LNCAP (cell line): ENCODE results near the gene TLE3.

ENCODE experiments used
- CTCF ChIP-seq: fragments of 450-650 bp; IDR thresholded peaks from 2 replicates; pipeline ENCODE4 v1.5.1; 2017; ENCODE audit warnings: mild to moderate bottlenecking

Gene TLE3

DNA sequence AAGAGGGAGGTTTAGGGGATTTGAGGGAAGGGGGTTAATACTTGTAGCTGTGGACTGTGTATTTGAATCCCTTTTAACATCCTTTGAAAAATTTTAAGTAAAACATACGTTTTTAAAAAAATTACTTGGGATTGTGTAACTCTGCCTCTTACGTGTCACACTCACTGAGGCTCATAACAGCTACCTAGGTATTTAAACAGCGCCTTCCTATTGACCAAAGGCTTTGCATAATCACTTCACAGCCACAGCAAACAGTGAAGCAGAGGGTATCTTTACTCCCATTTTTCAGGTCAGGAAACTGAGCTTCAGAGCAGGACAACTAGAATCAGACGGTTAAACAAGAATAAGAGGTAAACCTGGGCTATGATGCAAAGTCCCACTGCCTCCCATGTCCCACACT is 95.9 kb downstream of the TLE3 start:
- TF ChIP-seq CTCF, result no peak

DNA sequence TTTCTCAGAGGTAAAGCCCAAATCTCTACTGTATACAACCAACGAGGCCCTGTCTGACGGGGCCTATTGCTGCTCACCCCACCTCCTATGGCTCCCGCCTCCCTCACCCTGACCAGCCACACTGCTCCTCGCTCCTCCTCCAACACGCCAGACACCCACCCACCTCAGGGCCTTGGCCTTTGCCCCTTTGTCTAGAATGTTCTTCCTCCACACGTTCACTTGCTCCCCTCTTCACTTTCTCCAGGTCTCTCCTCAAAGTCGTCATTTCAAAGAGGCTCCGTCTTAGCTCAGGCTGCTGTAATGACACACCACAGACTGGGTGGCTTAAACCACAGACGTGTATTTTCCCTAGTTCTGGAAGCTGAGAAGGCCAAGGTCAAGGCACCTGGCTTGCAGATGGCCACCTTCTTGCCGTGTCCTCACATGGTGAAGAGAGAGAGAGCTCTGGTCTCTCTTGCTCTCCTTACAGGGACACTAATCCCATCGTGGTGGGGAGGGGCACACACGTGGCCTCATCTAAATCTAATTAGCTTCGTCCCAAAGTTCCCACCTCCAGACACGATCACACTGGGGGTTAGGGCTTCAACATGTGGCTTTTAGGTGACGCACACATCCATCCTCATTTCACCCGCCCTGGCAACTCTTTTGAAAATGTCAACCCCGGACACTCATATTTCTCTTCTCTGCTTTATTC is 98.2 kb downstream of the TLE3 start:
- no peak for TF ChIP-seq CTCF

GRCh38 chr15:69998541-69999391 is 99.0 kb downstream of the TLE3 start:
- TF ChIP-seq CTCF, result no peak

DNA sequence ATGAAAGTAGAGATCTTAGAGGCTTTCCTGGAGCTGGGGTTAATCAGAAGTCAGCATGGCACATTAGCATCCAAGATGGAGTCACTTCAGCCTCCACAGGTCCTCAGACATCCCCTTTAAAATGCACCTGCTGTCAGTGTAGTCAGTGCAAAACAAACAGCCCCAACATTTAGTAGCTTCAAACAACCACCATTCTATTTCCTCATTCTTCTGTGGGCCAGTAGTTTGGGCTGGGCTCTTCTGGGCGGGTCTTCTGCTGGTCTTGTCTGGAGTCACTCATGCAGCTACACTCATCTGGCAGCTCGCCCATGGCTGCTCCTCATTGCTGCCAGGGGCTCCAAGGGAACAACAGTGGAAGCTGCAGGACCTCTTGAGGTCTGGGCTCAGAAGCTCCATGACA is 99.9 kb downstream of the TLE3 start:
- no peak for TF ChIP-seq CTCF
